PFSK-1 (cell line): ENCODE measurements around the gene KIF22.

Experiments used
- FOXP2 ChIP-seq: optimal IDR thresholded peaks from 2 replicates; pipeline ENCODE3; 2011; ENCODE audit warnings: borderline replicate concordance, control low read depth, inconsistent platforms; ENCODE audit not compliant: insufficient read depth; ENCODE audit errors: extremely low read length, extremely low read depth
- POLR2AphosphoS5 ChIP-seq: IDR thresholded peaks from 2 replicates; pipeline ENCODE4 v1.6.1; 2012; ENCODE audit warnings: low read depth, mild to moderate bottlenecking, control low read depth, low read length, moderate library complexity
- REST ChIP-seq, 2 experiments: IDR thresholded peaks; 2 replicates each; pipeline versions ENCODE4 v1.6.1 to v1.8.0; 2011 to 2012; ENCODE audit warnings: low read depth in 2 of 2, low read length in 2 of 2, control low read depth in 1 of 2, inconsistent platforms in 1 of 2, mild to moderate bottlenecking in 1 of 2, moderate library complexity in 1 of 2; ENCODE audit not compliant: insufficient read depth in 1 of 2
- SIN3A ChIP-seq: IDR thresholded peaks from 2 replicates; pipeline ENCODE4 v1.6.1; 2012; ENCODE audit warnings: mild to moderate bottlenecking, low read length, moderate library complexity, borderline replicate concordance; ENCODE audit not compliant: insufficient read depth
- TAF1 ChIP-seq: IDR thresholded peaks from 2 replicates; pipeline ENCODE4 v1.6.1; 2012; ENCODE audit warnings: low read length, control low read depth, borderline replicate concordance; ENCODE audit not compliant: insufficient read depth

- TF ChIP-seq POLR2AphosphoS5, result no peak
- no peak for TF ChIP-seq REST (IDR thresholded peaks at IDR 0.05; ENCODE audit: insufficient read depth in 1 of 2, low read depth in 2 of 2, low read length in 2 of 2)
- no peak for TF ChIP-seq SIN3A
- no peak for TF ChIP-seq TAF1
- TF ChIP-seq FOXP2, result no peak
These were observed 27.2 kb upstream of the KIF22 start for GRCh38 chr16:29763326-29763725.
